SK-N-SH (cell line): Measurements from ENCODE around the gene BTBD3. TPM values are rescaled to one million over a fixed set of nuclear protein-coding genes. Genes with fewer than 3 reads are reported as not detected.

ENCODE experiments used
- CTCF ChIA-PET: fragments of 300-600, 350-600 bp; formaldehyde crosslinking; extraction: SDS; loops from one replicate; lab custom pipeline; 2021; lab: Yijun Ruan, JAX
- POLR2A ChIA-PET: fragments of 350-600 bp; sonication (Branson Sonifier 250); formaldehyde crosslinking; extraction: SDS; loops from one replicate; lab custom pipeline; 2020; ENCODE audit warnings: antibody characterized with exemption, inconsistent platforms; lab: Yijun Ruan, JAX
- DNase-seq: peaks from one replicate; pipeline ENCODE4 v3.0.0; 2012
- H2AFZ ChIP-seq: fragments of 200-600 bp; sonication (generic); 2 replicates; pipeline ENCODE4 v1.8.1; 2016; ENCODE audit warnings: antibody characterized with exemption, mild to moderate bottlenecking, low read depth
- H3F3A ChIP-seq: fragments of 200-600 bp; sonication (generic); replicated peaks from 2 replicates; pipeline ENCODE3; 2016; ENCODE audit warnings: antibody characterized with exemption, mild to moderate bottlenecking; ENCODE audit not compliant: insufficient read depth
- H3K27ac ChIP-seq, 2 experiments: fragments of 200-500 bp in 1 of 2; fragments of 200-600 bp in 1 of 2; sonication (Bioruptor generic) in 1 of 2; sonication (generic), shearing (Covaris generic) in 1 of 2; 2 replicates each; pipeline versions ENCODE4 v1.5.1 to v1.6.1; 2014 to 2016; ENCODE audit warnings: low read depth in 2 of 2, inconsistent platforms in 1 of 2, low read length in 1 of 2, mild to moderate bottlenecking in 1 of 2, mixed read lengths in 1 of 2
- H3K27me3 ChIP-seq: fragments of 200-600 bp; sonication (generic), shearing (Covaris generic); 2 replicates; pipeline ENCODE4 v1.6.1; 2016; ENCODE audit warnings: mixed run types; ENCODE audit not compliant: insufficient read depth
- H3K36me3 ChIP-seq, 2 experiments: fragments of 200-500 bp in 1 of 2; fragments of 200-600 bp in 1 of 2; sonication (Bioruptor generic) in 1 of 2; sonication (generic) in 1 of 2; replicated peaks in 1 of 2; 2 replicates each; pipeline versions ENCODE3 to v1.5.1; 2014 to 2016; ENCODE audit warnings: low read length in 1 of 2, mild to moderate bottlenecking in 1 of 2; ENCODE audit not compliant: insufficient read depth in 2 of 2, control insufficient read depth in 1 of 2
- H3K4me1 ChIP-seq, 2 experiments: fragments of 200-500 bp in 1 of 2; fragments of 200-600 bp in 1 of 2; sonication (Bioruptor generic) in 1 of 2; sonication (generic), shearing (Covaris generic) in 1 of 2; 2 replicates each; pipeline versions ENCODE4 v1.5.1 to v1.6.1; 2014 to 2016; ENCODE audit warnings: low read depth in 1 of 2, low read length in 1 of 2, mixed run types in 1 of 2; ENCODE audit not compliant: insufficient read depth in 2 of 2, control insufficient read depth in 1 of 2
- H3K4me2 ChIP-seq: fragments of 200-600 bp; sonication (generic), shearing (Covaris generic); 2 replicates; pipeline ENCODE4 v1.6.1; 2017; ENCODE audit warnings: mixed run types
- H3K4me3 ChIP-seq, 2 experiments: fragments of 200-500 bp in 1 of 2; fragments of 200-600 bp in 1 of 2; sonication (Bioruptor generic) in 1 of 2; sonication (generic), shearing (Covaris generic) in 1 of 2; 2 replicates each; pipeline versions ENCODE4 v1.5.1 to v1.8.1; 2014 to 2016; ENCODE audit warnings: low read depth in 2 of 2, inconsistent platforms in 1 of 2, low read length in 1 of 2, mild to moderate bottlenecking in 1 of 2, mixed read lengths in 1 of 2, moderate library complexity in 1 of 2
- H3K79me2 ChIP-seq: fragments of 200-600 bp; sonication (generic); 2 replicates; pipeline ENCODE4 v1.8.1; 2017; ENCODE audit warnings: mild to moderate bottlenecking; ENCODE audit not compliant: insufficient read depth
- H3K9ac ChIP-seq: fragments of 200-600 bp; sonication (generic); 2 replicates; pipeline ENCODE4 v1.6.1; 2017; ENCODE audit warnings: mixed run types
- H3K9me2 ChIP-seq: fragments of 200-600 bp; sonication (generic); 2 replicates; pipeline ENCODE4 v1.6.1; 2017; ENCODE audit warnings: mixed run types
- H3K9me3 ChIP-seq: fragments of 200-600 bp; sonication (generic); 2 replicates; pipeline ENCODE4 v1.6.1; 2017; ENCODE audit warnings: mixed run types, mild to moderate bottlenecking, moderate library complexity
- H4K20me1 ChIP-seq: fragments of 200-600 bp; sonication (generic); 2 replicates; pipeline ENCODE4 v1.6.1; 2017; ENCODE audit warnings: mild to moderate bottlenecking, mixed run types; ENCODE audit not compliant: insufficient read depth
- CHD2 ChIP-seq: fragments of 150-350 bp; IDR thresholded peaks from 2 replicates; pipeline ENCODE4 v1.6.1; 2018; ENCODE audit warnings: low read length; ENCODE audit not compliant: partially characterized antibody
- CTCF ChIP-seq: fragments of 200-600 bp; sonication (generic); IDR thresholded peaks from 2 replicates; pipeline ENCODE4 v1.6.1; 2017; ENCODE audit warnings: antibody characterized with exemption, mild to moderate bottlenecking, moderate library complexity
- GABPA ChIP-seq: IDR thresholded peaks from 2 replicates; pipeline ENCODE4 v1.4.0; 2012; ENCODE audit warnings: low read depth, mild to moderate bottlenecking
- IRF3 ChIP-seq: fragments of 150-350 bp; IDR thresholded peaks from 2 replicates; pipeline ENCODE4 v1.6.1; 2016; ENCODE audit warnings: mild to moderate bottlenecking, low read depth, low read length
- MAX ChIP-seq: IDR thresholded peaks from 2 replicates; pipeline ENCODE4 v1.4.0; 2012; ENCODE audit warnings: low read depth
- MEF2A ChIP-seq: IDR thresholded peaks from 2 replicates; pipeline ENCODE4 v1.4.0; 2012; ENCODE audit warnings: low read depth, borderline replicate concordance
- MXI1 ChIP-seq: IDR thresholded peaks from 2 replicates; pipeline ENCODE4 v1.6.1; 2012; ENCODE audit warnings: mild to moderate bottlenecking, low read depth, low read length, improper control_type of control experiment
- NFIC ChIP-seq: IDR thresholded peaks from 2 replicates; pipeline ENCODE4 v1.4.0; 2012; ENCODE audit warnings: borderline replicate concordance
- PBX3 ChIP-seq: IDR thresholded peaks from 2 replicates; pipeline ENCODE4; 2012
- POLR2AphosphoS5 ChIP-seq: IDR thresholded peaks from 2 replicates; pipeline ENCODE4 v1.6.1; 2012; ENCODE audit warnings: low read depth, low read length
- RAD21 ChIP-seq: IDR thresholded peaks from 2 replicates; pipeline ENCODE4 v1.6.1; 2012; ENCODE audit warnings: mild to moderate bottlenecking, low read length
- RCOR1 ChIP-seq: fragments of 150-350 bp; IDR thresholded peaks from 2 replicates; pipeline ENCODE4 v1.6.1; 2017; ENCODE audit warnings: antibody characterized with exemption, low read length
- RXRA ChIP-seq: IDR thresholded peaks from 2 replicates; pipeline ENCODE4 v1.4.0; 2012; ENCODE audit warnings: low read depth, mild to moderate bottlenecking, borderline replicate concordance
- SMC3 ChIP-seq: IDR thresholded peaks from 2 replicates; pipeline ENCODE4 v1.6.1; 2012; ENCODE audit warnings: low read depth, low read length, improper control_type of control experiment
- TAF1 ChIP-seq: IDR thresholded peaks from 2 replicates; pipeline ENCODE4 v1.6.1; 2012; ENCODE audit warnings: low read depth, mild to moderate bottlenecking, low read length, moderate library complexity, borderline replicate concordance
- TCF12 ChIP-seq: IDR thresholded peaks from 2 replicates; pipeline ENCODE4 v1.4.0; 2012
- TEAD4 ChIP-seq: IDR thresholded peaks from 2 replicates; pipeline ENCODE4 v1.4.0; 2012; ENCODE audit warnings: mild to moderate bottlenecking, borderline replicate concordance; ENCODE audit not compliant: insufficient read depth
- YY1 ChIP-seq: IDR thresholded peaks from 2 replicates; pipeline ENCODE4 v1.4.0; 2012; ENCODE audit warnings: low read depth, mild to moderate bottlenecking
- WGBS: methylation state at CpG from one replicate; pipeline ENCODE4 v1.1.6; 2017; ENCODE audit warnings: low lambda C conversion rate; 5-methylcytosine and 5-hydroxymethylcytosine counted together
- polyA plus RNA-seq, 3 experiments: library from polyadenylated mRNA; depleted of rRNA; stranded (reverse); fragments of >200 nt; gene quantifications; 2 replicates each; pipeline ENCODE4 v1.2.3, GENCODE V29; 2012
- TF ChIP-seq, protein P1 (sequence below): fragments of 150-350 bp; IDR thresholded peaks from 2 replicates; pipeline ENCODE4 v1.6.1; 2017; ENCODE audit warnings: antibody characterized with exemption, low read length, low read depth, borderline replicate concordance

BTBD3 gene
- polyA plus RNA-seq, 1 of the 3 experiments (the other 2 are of a cell fraction): 10.2 TPM

- Histone ChIP-seq H3K27ac (no peak overlapping the region), H3K4me3 (no peak overlapping the region), H4K20me1 (no peaks in the 10 kb centered on the region), H3K36me3 (no peaks in the 10 kb centered on the region)
- CTCF ChIA-PET: interaction anchor here (1.3 to 1.6 kb wide), 2 partner anchors 11 to 14 kb away, joined by 3 to 5 read pairs; no protein-coding TSS in a partner anchor
- no peak for DNase-seq
- TF ChIP-seq MXI1 (no peak), MEF2A (no peak), GABPA (no peak), PBX3 (no peak), TAF1 (no peak), RCOR1 (no peak), TCF12 (no peak), IRF3 (no peak), YY1 (no peak), MAX (no peak)
- TF ChIP-seq, protein P1, sequence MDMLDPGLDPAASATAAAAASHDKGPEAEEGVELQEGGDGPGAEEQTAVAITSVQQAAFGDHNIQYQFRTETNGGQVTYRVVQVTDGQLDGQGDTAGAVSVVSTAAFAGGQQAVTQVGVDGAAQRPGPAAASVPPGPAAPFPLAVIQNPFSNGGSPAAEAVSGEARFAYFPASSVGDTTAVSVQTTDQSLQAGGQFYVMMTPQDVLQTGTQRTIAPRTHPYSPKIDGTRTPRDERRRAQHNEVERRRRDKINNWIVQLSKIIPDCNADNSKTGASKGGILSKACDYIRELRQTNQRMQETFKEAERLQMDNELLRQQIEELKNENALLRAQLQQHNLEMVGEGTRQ: no peak
- TF ChIP-seq, all 33 proteins: peak for 0
- POLR2A ChIA-PET: no interaction called here
- H2AFZ ChIP-seq: no peak overlapping the region
- no peaks in the 10 kb centered on the region for H3K9me2 ChIP-seq
- no peaks in the 10 kb centered on the region; a peak in 1 of 4 replicates for H3K4me1 ChIP-seq
- no peaks in the 10 kb centered on the region for H3K27me3 ChIP-seq
- H3K79me2 ChIP-seq: no peaks in the 10 kb centered on the region
- H3K9ac ChIP-seq: no peak overlapping the region
- H3K4me2 ChIP-seq: no peak overlapping the region
- H3F3A ChIP-seq: no peaks in the 10 kb centered on the region
- no peaks in the 10 kb centered on the region for H3K9me3 ChIP-seq
Observed at GRCh38 chr20:11948806-11949205, 31.1 kb downstream of the BTBD3 start.

DNA sequence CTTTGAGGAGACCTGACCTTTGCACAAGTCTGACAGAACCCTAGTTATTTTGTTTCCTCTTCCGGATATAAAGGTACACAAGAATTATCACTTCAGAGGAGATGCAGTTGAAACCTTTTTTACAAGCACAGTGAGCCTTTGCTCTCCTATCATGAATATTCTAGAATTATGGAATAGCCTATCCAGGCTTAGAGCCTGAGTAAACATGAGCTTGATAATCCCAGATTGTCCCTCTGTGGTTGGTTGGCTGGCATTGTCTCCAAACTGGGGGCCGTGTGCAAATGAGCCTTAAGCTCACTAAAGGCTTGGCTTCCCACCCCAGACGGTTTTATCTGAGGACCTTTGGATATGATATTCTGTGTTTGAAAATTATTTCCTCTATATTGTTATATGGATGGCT is 32.0 kb downstream of the BTBD3 start:
- Histone ChIP-seq H3K36me3 (no peaks in the 10 kb centered on the region), H3K4me1 (no peaks in the 10 kb centered on the region; a peak in 1 of 4 replicates), H3K4me2 (no peak overlapping the region), H3K79me2 (no peaks in the 10 kb centered on the region), H3K9me3 (no peaks in the 10 kb centered on the region), H3F3A (no peaks in the 10 kb centered on the region), H4K20me1 (no peaks in the 10 kb centered on the region), H3K9ac (no peak overlapping the region), H3K4me3 (no peak overlapping the region), H3K27ac (no peak overlapping the region), H3K9me2 (no peaks in the 10 kb centered on the region), H2AFZ (no peak overlapping the region), H3K27me3 (no peaks in the 10 kb centered on the region)
- DNase-seq: no peak
- WGBS: 16% methylated on average over 3 of the region's 3 CpGs
- CTCF ChIA-PET: no interaction called here
- POLR2A ChIA-PET: no interaction called here
- TF ChIP-seq CTCF: no peak
- TF ChIP-seq TEAD4: no peak
- TF ChIP-seq YY1: no peak
- TF ChIP-seq, protein P1: no peak
- no peak for TF ChIP-seq POLR2AphosphoS5
- TF ChIP-seq PBX3: no peak
- TF ChIP-seq SMC3: no peak
- TF ChIP-seq NFIC: no peak
- TF ChIP-seq MAX: no peak
- TF ChIP-seq RAD21: no peak
- TF ChIP-seq CHD2: no peak
- no peak for TF ChIP-seq RXRA
